Stimulated activated CD8-positive, alpha-beta memory T cell treated with anti-CD3 and anti-CD28 coated beads, Interleukin-15, amount 100 ng/mL, for 24 hours (primary cell): ENCODE measurements around the gene STK24.

ENCODE experiments used
- DNase-seq: peaks from one replicate; pipeline ENCODE4 v3.0.0-alpha.2; 2020; ENCODE audit warnings: low read depth

STK24 gene

DNA sequence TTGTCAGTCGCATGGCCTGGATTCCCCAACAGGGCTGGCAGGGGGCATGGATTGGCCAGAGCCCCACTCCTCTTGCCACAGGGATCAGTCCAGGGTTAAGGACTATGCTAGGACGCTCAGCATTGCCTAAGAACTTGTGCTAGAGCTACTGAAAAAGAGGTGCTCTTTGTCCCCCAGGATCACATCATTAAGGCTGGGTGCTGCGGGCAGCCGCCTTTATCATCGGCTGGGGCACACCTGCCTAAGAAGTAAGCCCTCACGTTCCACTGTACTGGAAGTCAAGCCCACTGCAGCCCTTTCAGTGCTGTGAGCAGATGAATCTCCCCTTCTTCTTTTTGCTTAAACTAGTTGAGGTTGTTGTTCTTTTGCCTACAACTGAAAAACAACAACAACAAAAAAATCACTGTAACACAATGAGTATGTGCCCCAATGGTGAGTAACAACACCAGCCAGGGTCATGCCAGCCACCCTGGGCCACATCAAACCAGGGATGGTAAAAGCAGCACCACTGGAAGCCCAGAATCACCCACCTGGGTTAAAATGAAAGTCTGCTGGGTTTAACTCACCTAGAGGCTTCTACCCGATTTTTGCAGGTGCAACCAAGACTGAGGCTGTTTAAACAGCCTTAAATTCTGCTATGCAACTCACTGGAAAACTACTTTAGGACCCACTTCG lies 20.6 kb downstream of the STK24 start:
- DNase-seq: no peak

DNA sequence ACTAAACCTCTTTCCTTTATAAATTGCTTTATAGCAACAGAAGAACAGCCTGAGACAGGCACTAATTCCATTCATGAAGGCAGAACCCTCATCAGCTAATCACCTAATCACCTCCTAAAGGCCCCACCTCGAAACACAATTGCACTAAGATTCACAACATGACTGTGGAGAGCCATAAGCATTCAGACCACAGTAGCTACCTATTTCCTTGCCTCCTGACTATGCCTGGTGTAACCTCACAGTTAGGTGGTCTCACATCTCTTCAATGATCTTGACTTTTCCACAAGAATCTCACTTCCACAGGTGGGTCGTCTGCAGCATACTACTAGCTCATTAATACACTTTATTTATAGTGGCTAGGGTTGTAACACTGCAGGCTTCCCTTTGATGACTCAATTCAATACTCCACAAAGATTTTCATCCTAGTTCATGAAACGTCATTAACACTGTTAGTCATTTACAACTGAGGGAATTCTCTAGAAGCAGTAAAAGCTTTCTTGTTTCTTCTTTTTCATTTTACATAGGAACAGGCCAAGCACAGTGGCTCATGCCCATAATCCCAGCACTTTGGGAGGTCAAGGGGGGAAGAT lies 27.1 kb downstream of the STK24 start:
- no peak for DNase-seq

DNA sequence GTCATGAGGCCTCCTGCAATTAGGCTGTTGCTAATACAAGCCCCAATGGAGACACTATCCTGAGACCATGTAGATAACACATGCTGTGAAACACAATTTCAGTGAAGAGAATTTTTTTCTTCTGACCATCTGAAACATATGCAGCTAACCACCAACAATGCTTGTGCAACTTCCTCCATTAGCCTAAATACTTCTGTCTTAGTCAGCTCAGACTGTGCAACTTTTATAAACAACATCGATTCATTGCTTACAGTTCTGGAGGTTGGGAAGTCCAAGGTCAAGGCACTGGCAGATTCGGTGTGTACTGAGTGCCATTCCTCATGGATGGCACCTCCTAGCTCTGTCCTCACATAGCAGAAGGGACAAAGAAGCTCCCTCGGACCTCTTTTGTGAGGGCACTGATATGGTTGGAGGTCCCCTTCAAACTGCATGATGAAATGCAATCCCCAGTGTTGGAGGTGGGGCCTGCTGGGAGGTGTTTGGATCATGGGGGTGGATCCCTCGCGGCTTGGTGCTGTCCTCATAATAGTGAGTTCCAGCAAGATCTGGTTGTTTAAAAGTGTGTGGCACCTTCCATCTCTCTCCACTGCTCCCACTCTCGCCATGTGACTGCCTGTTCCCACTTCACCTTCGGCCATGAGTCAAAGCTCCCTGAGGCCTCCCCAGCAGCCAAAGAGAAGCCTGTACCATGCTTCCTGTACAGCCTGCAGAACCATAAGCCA lies 27.7 kb downstream of the STK24 start:
- no peak for DNase-seq

DNA sequence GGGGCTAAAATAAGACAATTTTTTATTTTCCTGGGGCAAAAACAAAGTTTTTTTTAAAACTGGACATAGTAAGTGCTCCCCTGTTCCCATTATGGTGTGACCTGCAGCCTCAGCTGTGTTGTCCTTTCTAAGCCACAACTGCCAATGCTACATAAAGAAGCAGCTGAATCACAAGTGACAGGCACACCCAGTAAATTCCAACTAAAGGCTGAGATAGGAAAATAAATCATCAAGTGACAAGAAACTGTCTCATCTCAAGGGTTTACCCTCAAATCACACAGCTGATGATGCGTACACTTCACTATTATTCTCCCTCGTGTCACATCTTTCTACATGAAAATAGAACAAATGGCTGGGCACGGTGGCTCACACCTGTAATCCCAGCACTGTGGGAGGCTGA lies 28.7 kb downstream of the STK24 start:
- DNase-seq: no peak

DNA sequence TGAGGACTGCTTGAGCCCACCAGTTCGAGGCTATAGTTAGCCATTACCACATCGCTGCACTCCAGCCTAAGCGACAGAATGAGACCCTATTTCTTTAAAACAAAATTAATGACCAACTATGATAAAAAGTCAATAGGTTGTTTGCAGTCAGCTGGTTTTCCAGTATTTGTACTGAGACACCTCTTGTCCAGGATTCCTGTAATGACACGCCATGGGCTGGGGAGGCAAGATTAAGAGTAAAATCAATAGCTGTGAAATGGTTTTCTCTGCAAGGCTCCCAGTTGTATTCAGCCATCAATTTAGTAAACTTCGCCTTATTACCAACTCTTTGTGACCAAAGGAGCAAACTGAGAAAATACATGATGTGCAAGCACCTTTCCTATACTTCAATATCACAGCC lies 29.5 kb downstream of the STK24 start:
- no peak for DNase-seq

DNA sequence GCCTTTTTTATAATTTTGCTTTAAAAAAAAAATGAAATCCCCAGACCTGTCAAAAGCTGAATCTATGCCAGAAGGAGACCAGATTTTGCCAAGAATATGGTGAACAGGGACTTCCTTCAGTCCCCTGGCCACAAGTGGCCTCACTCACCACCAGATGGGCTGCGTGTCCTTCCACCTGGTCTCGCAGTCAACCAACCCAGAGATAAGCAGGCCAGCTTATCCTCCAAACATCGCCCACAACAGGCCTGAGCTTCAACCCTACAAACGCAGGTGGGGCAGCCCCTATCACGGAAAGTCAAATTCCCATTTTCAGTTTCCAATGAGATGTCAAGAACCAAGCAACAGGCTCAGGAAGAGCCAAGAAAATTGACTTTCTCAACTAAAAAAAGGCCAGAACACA lies 30.5 kb downstream of the STK24 start:
- no peak for DNase-seq

DNA sequence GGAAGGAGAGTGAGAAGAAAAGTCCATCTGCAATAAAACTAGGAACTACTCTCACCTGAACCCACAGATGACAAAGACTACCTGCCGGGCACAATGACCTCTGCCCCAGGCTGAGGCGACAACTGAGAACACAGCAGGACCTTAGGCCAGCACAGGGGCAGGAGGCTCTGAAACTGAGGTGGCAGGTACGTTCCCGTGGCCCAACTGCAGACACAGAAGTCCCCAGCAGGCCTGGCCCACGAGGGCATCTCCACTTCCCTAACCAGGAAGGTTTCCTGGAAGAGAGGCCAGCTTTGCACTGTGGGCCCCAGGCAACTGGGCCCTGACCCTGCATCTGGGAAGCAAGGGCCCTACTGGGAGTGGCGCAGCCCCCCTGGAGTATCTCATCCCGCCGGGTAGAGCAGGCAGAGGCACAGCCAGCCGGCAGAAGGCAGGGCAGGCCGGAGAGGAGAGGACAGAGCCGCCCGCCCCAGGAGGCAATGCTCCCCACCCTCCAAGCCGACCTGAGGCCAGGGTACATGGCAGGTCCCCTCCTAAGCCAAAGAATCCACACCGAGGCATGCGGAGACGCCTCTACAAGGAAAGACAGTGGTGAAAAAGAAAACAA lies 32.7 kb downstream of the STK24 start:
- DNase-seq: no peak

DNA sequence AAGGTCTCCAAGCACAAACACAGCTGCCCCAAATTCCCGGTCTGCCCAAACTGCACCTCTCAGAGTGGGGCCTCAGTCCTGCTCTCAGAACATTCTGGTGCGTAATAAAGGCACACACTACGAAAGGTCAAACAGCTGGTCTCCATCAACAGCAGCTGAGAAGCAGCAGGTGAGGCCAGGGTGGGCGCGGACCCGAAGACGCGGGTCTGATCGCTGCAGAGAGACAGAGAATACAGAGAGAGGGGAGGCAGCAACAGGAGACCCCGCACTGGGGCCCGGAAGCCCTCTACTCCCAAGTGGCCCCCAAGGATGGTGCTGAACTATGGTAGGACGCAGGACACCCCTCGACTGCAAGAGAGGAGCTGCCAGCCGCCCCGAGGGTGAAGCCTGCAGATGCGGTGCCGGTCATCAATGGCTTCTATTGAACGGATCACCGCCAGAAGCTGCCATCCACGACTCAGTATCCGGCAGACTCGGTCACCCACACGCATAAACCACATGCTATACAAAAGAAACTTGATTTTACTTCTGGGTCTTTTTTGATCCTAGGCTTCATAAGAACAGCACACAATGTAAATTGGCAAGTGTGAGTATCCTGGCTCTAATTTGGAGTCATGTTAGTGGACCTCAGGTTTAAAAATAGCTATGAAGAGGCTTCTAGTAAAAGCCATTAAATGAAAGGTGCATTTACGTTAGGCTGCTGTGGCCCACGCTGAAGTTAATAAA lies 33.4 kb downstream of the STK24 start:
- no peak for DNase-seq

DNA sequence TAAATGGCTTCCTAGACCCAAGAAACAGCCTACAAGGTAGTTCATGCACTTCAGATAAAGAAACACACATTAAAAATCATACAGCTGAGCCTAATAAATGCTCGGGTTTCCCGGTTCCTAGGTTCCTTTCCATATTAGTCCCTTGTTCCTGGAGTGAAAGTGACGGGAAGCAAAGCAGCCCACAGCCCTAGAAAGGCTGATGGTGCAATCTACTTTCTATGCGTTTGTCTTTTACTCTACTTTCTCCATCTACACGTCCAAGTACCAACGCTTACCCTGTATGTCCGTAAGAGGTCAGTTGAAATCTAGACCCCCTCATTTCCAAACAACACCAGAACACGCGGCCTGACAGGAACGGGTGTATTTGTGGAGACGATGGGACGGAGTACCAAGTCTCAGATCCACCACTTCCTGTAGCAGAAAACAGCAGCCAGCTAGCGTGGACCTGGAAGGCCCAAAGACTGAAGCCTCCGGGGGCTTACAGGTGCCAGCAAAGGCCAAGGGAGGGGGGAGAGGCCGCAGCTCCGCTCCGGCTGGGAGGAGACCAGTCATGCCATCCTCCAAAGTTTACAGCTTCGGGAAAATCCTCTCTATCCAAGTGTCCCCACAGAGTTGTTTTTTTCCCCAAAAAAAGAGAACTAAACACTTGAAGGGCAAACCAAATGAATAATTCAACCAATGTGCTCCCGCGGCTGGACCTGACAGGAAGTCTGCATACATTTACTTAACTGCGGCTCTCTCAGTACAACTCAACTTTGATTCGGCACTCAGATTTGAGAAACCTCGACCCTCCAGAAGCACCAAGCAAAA lies 34.1 kb downstream of the STK24 start:
- DNase-seq: no peak

DNA sequence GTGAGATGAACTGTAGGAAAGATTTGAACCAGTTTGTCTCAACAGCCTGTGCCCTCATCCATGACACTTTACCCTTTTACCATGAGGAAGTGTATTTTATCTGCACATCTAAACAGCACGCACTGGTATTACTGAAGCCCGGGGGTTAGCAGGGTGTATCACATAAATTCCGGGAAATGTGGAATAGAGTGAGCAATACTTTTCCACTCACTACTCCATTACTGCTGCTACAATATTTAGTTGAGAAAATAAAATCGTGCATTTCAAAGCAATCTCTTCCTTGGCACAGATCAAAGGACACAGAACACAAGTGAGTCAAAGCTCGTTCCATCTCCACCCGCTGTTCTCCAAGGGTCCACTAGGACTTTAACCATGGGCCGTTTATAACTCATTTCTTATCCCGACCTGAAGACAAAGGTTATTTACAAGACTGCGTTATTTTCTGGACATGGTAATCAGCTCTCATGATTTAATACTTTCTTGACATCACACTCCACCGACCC lies 35.2 kb downstream of the STK24 start:
- DNase-seq: no peak

DNA sequence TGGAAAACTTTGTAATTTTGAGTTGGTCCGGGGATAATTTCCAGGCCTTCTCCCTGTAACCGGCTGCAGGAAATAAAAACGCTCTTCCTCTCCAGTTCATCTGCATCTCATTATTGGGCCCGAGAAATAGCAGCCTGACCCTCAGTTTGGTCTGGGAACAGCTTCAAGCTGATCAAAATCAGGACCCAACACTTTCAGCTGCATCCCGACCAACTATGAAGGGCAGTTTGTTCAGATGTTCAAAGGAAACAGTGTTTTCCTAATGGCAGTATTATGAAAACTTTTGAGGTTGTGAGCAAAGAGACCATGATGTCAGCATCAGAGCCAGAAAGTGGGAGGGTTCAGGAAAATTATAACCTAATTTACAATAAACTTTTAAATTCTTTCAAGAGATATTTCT lies 35.7 kb downstream of the STK24 start:
- no peak for DNase-seq

DNA sequence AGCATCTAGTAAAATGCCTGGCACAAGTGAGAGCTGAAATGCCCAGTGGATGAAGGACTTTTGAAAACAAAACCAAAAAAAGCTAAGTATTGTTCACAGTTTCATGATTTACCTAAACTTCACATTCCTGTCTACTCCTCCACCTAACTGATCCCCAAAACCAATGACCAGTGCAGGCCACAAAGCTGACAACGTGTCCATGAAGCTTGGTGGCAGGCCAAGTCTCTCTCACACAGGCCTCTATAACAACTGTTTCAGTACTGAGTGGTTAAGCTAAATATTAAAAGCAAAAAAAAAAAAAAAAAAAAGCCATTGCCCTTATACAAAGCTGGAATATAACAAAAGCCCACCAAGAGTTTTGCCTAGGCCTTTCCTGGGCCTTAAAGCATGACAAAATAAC lies 36.4 kb downstream of the STK24 start:
- no peak for DNase-seq

DNA sequence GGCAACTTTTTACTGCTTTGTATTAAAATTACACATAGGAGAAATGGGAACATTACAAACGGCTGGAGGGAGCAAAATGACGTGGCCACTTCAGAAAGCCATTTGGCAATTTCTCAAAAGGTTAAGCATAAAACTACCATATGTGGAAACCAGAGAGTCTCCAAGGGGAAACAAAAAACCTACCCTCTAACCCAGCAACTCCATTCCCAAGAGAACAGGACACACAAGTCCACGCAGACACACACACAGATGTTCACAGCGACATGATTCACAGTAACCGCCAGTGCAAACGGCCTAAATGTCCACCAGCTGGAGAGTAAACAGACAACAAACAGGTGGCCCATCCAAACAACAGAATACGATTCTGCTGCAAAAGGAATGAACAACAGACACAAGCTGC lies 37.2 kb downstream of the STK24 start:
- no peak for DNase-seq

DNA sequence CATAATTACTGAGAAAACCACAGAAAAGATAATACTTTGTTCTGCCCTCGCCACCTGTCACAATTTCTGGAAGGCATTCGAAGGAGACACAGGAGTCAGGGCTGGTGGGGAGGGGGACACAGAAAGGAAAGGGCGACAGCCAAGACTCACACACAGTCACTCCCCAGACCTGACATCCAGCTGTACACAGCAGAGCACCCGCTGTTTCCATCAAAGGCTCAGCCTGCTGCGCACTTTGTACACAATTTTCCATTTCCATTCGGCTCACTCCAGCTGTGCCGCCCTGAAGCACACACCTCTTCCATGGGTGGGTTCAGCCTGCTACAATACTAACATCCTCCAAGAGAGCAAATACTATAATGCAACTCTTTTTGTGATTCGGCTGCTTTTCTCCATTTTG lies 38.0 kb downstream of the STK24 start:
- no peak for DNase-seq

DNA sequence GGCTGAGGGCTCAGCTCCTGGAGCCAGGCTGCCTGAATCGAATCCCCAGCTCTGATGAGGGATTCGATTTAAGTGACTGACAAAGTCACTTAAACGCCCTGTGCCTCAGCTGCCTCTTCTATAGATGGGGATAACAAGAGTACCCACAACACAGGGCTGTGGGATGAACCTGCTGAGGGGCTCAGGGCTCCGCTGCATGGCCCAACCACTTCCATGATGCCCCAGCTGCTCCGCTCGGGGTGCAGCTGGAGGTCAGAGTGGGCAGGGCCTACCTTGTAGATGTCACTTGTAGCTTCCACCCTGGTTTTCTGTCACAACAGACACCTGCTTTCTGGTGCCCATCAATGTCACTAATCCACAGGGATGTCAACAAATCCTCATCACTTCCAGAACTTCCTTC lies 39.2 kb downstream of the STK24 start:
- no peak for DNase-seq

DNA sequence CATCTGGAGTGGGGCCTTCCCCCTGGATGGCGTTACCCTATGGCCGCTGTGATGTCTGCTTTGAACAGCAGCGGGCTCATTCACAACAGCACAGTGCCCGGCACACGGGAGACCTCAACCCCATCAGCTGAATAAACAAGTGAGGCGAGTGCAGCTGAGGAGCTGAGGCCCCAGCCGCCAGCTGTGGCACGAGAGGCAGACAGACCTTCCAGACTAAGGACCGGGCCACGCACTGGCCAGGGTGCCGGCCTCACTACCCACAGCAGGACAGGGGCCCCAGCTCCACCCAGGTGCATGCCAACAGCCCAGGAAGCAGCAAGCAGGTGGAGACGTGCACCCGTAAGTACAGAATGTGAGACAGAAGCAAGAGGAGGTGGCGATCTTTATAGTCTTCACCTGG lies 39.6 kb downstream of the STK24 start:
- DNase-seq: no peak

DNA sequence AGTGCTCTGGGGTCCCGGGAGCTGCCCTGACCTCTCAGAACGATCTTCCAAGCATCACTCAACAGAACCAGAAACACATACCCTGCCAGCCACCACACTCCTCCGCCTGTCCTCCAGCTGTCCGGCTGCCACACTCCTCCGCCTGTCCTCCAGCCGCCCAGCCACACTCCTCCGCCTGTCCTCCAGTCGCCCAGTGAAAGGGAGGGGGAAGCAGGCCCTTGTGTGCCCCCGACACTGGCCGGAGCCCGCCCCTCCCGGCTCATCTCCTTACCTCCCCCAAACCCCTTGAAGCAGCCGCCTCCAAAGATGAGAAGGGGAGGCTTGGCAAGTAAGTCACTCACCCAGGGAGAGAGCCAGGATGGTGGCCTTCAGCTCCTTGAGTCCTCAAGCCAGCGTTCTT lies 40.2 kb downstream of the STK24 start:
- DNase-seq: no peak

DNA sequence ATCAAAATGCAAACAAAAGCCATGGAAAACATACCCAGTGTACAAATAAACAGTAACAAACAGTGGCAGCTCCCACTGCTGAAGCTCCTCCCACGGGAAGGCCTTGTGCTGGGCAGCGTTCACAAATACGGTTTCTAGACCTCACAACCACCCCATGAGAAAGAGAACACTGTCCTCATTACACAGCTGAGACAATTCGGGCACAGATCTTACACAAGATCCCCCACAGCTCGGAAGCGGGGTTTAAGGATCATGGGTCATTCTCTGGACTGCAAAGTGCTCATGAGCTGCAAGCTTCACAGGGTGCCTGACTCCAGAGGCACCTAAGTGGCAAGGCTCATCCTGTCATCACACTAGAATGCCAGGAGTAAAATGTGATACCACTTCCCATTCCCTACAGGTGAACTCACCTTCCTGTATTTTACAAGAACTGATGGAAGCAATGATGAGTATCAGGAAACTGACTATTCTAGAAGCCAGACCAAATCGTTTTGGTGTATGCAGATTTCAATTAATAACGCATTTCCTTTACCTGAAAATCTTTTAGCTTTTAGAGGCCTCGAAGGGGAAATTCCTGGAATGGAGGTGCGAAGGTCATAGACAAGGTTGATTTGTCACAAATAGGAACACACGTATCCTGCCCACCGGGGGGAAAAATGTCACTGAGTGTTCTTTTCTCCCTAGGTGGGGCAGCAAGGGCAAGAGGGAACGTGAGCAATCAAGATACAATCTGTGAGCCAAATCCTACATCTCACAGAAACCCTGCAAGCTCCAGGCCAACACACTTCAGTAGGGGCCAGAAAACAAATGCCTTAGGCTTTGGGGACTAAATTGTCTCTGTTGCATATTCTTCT lies 41.2 kb downstream of the STK24 start:
- no peak for DNase-seq

DNA sequence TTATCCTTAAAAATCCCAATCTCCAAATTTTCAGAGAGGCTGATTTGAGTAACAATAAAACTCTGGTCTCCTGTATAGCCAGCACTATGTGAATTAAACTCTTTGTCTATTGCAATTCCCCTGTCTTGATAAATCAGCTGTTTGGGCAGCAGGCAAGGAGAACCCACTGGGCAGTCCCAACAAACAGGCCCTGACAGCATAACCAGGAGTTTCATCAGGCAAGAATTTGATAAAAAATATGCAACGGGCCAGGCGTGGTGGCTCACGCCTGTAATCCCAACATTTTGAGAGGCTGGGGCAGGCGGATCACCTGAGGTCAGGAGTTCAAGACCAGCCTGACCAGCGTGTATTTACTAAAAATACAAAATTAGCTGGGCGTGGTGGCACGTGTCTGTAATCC lies 42.1 kb downstream of the STK24 start:
- DNase-seq: no peak

DNA sequence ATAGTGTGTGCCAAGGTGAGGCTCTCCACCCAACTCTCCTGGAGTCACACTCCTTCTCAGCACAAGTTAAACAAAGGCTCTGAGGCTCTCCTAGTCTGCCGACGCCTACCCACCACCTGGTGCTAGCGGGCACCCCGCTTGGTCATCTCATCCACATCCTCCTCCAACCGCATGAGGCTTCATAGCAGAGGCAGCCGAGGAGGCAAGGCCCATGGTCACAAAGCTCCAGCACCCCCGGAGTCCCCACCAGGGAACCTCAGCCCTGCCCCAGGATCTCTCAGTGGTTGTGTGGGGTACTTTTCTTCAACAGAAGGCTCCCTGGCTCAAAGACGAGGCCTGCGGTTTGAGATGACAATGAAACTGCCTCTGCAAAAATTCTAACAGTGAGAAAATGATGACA lies 43.0 kb downstream of the STK24 start:
- DNase-seq: no peak

DNA sequence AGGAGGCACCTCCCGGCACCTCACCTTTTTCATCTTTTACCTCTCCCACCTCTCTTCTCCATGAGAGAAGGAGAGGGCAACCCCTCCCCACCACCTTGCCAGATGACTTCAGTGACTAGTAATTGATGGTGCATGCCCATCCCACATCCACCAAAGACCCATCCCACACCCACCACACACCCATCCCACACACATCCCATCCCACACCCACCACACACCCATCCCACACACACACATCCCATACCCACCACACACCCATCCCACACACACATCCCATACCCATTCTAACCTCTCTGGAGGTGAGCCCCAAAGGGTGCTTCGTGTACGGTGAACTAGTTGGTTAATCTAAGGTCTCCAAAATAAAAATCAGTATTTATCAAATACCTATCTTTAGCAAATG lies 44.7 kb downstream of the STK24 start:
- no peak for DNase-seq
